Esophagus muscularis mucosa (tissue), 4 donors: ENCODE data around the gene KCNH1. TPM values are rescaled to one million over a fixed set of nuclear protein-coding genes. Genes with fewer than 3 reads are reported as not detected.

Experiments used
- DNase-seq: peaks from one replicate; pipeline ENCODE4 v3.0.0-alpha.2; 2017; ENCODE audit errors: extremely low spot score
- H3K27ac ChIP-seq, 4 donors: fragments of 200-600 bp; sonication (generic); replicated peaks in 1 of 4; 1 replicate in 3 of 4; 2 replicates in 1 of 4; pipeline ENCODE4 v1.5.1; 2016 to 2019; ENCODE audit warnings: mild to moderate bottlenecking in 1 of 4
- H3K27me3 ChIP-seq, 4 donors: fragments of 200-600 bp; sonication (generic); one replicate each; pipeline versions ENCODE4 v1.5.1 to v1.6.0; 2016 to 2019
- H3K36me3 ChIP-seq, 4 donors: fragments of 200-600 bp; sonication (generic); one replicate each; pipeline ENCODE4 v1.5.1; 2016 to 2019
- H3K4me1 ChIP-seq, 4 donors: fragments of 200-600 bp; sonication (generic); one replicate each; pipeline ENCODE4 v1.5.1; 2016 to 2019
- H3K4me3 ChIP-seq, 4 donors: fragments of 200-600 bp; sonication (generic); 1 replicate in 2 of 4; 2 replicates in 2 of 4; pipeline ENCODE4 v1.5.1; 2016 to 2019; ENCODE audit warnings: mild to moderate bottlenecking in 4 of 4, moderate library complexity in 1 of 4
- H3K9me3 ChIP-seq, 4 donors: fragments of 200-600 bp; sonication (generic); 1 replicate in 3 of 4; 2 replicates in 1 of 4; pipeline ENCODE4 v1.5.1; 2016 to 2019
- EP300 ChIP-seq: sonication (generic); formaldehyde crosslinking; IDR thresholded peaks from one replicate; pipeline ENCODE4 v1.6.1; 2017; ENCODE audit warnings: antibody characterized with exemption
- POLR2A ChIP-seq: fragments of 450-650 bp; IDR thresholded peaks from one replicate; pipeline ENCODE4 v1.6.1; 2017; ENCODE audit warnings: antibody characterized with exemption, moderate library complexity, mild to moderate bottlenecking, low read depth
- POLR2AphosphoS5 ChIP-seq, 2 donors: sonication (generic); formaldehyde crosslinking; IDR thresholded peaks; one replicate each; pipeline ENCODE4 v1.6.1; 2017; ENCODE audit warnings: antibody characterized with exemption in 2 of 2
- WGBS: methylation state at CpG from one replicate; pipeline ENCODE4 v1.1.5; 2018; 5-methylcytosine and 5-hydroxymethylcytosine counted together
- intact Hi-C: fragments of 100-400 bp; cut with DNase I; formaldehyde crosslinking; loops from one replicate; pipeline ENCODE4 v1.15.1; 2023
- total RNA-seq, 4 donors: library from RNA; depleted of rRNA; stranded (reverse); fragments of >200 nt; gene quantifications; one replicate each; pipeline versions ENCODE4 v1.1.0 to v1.2.1, GENCODE V29; 2016
- TF ChIP-seq, protein P1 (sequence below), 3 experiments: fragments of 200-600 bp in 2 of 3; fragments of 450-650 bp in 1 of 3; sonication (generic) in 2 of 3; IDR thresholded peaks; one replicate each; pipeline ENCODE4 v1.5.1; 2017 to 2019; ENCODE audit warnings: antibody characterized with exemption in 3 of 3, mild to moderate bottlenecking in 2 of 3, moderate library complexity in 1 of 3

KCNH1 gene
- total RNA-seq, 4 donors from 2014 or later = 0.11 to 0.78 (median 0.46) TPM

DNA sequence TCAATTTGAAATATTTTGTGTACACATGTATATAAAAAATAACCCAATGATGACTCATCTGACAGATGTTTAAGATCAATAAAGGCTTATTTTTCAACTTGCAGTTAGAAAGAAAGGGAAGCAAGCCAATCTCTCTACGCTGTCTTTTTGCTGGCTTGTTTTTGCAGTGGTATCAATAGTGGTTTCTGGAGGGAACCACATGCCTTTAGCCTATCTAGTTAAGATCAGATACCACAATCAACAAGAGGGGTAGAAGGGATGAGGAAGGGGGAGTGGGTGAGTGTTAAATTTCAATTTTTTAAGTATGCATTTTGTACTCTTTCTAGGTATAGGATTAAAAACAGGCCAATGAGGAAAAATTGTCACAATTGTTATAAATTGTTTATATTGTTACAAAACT lies 276.2 kb downstream of the KCNH1 start:
- H3K9me3 ChIP-seq = no peaks in the 10 kb centered on the region
- WGBS = 52% methylated on average over 1 of the region's 1 CpG
- no peaks in the 10 kb centered on the region for H3K4me1 ChIP-seq
- H3K4me3 ChIP-seq = no peak overlapping the region
- no peak for DNase-seq
- H3K27me3 ChIP-seq = no peaks in the 10 kb centered on the region
- intact Hi-C loops = no loop called here
- no peak for TF ChIP-seq POLR2AphosphoS5 (IDR thresholded peaks at IDR 0.05)
- no peak for TF ChIP-seq EP300
- no peak for TF ChIP-seq POLR2A
- TF ChIP-seq, protein P1, sequence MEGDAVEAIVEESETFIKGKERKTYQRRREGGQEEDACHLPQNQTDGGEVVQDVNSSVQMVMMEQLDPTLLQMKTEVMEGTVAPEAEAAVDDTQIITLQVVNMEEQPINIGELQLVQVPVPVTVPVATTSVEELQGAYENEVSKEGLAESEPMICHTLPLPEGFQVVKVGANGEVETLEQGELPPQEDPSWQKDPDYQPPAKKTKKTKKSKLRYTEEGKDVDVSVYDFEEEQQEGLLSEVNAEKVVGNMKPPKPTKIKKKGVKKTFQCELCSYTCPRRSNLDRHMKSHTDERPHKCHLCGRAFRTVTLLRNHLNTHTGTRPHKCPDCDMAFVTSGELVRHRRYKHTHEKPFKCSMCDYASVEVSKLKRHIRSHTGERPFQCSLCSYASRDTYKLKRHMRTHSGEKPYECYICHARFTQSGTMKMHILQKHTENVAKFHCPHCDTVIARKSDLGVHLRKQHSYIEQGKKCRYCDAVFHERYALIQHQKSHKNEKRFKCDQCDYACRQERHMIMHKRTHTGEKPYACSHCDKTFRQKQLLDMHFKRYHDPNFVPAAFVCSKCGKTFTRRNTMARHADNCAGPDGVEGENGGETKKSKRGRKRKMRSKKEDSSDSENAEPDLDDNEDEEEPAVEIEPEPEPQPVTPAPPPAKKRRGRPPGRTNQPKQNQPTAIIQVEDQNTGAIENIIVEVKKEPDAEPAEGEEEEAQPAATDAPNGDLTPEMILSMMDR (IDR thresholded peaks at IDR 0.05) = no peak
- H3K36me3 ChIP-seq = no peaks in the 10 kb centered on the region
- H3K27ac ChIP-seq = no peak overlapping the region

DNA sequence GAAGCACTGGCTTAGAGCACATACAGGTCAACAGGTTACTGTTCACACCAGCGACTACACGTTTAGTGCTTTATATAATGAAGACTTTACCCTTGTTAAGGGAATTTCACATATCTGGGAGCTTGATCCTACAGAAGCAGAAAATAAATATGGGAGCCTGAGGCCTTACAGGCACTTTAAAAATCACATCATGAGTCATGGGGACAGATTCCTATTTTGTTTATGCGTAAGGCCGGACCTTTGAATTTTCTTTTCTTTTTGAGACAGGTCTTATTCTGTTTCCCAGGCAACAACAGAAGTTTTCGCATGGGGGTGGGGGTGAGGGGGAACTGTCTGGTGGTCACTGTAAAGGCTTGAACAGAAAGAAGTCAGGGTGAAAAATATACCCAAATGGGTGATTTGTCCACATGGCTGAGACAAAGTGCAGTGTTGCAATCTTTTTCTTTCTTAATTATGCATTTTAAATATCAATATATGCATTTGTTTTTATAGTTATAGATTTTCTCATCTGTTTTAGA lies 276.7 kb downstream of the KCNH1 start:
- no peaks in the 10 kb centered on the region for H3K4me1 ChIP-seq
- H3K27ac ChIP-seq = no peak overlapping the region
- no peaks in the 10 kb centered on the region for H3K9me3 ChIP-seq
- H3K4me3 ChIP-seq = no peak overlapping the region
- H3K27me3 ChIP-seq = no peaks in the 10 kb centered on the region
- WGBS = 70% methylated on average over 5 of the region's 5 CpGs
- DNase-seq = no peak
- no peak for TF ChIP-seq EP300
- TF ChIP-seq, protein P1 (IDR thresholded peaks at IDR 0.05) = no peak
- no peak for TF ChIP-seq POLR2AphosphoS5 (IDR thresholded peaks at IDR 0.05)
- TF ChIP-seq POLR2A = no peak
- no peaks in the 10 kb centered on the region for H3K36me3 ChIP-seq
- intact Hi-C loops = no loop called here

DNA sequence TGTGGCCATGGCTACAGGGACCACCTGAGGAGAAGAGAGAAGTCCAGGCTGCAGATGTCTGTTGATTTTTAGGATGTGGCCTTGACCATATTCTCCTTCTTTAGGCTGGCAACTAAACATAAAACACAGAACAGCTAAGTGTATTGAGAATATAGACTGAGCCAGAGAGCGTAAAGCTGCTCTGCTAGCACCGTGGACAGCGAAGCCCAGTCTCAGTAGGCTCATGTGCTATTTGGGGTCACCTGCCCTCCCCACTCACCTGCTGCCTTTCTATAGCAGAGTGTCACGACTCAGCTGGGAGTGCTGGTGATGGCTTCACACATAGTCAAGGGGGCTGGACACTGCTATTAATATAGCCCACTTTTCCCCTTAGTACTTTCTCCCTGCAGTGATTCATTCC lies 278.5 kb downstream of the KCNH1 start:
- Histone ChIP-seq H3K27me3 (no peaks in the 10 kb centered on the region), H3K27ac (no peak overlapping the region), H3K4me3 (no peak overlapping the region), H3K9me3 (no peaks in the 10 kb centered on the region), H3K4me1 (no peaks in the 10 kb centered on the region), H3K36me3 (no peaks in the 10 kb centered on the region)
- TF ChIP-seq, protein P1 (IDR thresholded peaks at IDR 0.05) = no peak
- no peak for TF ChIP-seq POLR2A
- TF ChIP-seq POLR2AphosphoS5 (IDR thresholded peaks at IDR 0.05) = no peak
- no peak for TF ChIP-seq EP300
- intact Hi-C loops = no loop called here
- DNase-seq = no peak
- 36% methylated on average over 4 of the region's 4 CpGs for WGBS

DNA sequence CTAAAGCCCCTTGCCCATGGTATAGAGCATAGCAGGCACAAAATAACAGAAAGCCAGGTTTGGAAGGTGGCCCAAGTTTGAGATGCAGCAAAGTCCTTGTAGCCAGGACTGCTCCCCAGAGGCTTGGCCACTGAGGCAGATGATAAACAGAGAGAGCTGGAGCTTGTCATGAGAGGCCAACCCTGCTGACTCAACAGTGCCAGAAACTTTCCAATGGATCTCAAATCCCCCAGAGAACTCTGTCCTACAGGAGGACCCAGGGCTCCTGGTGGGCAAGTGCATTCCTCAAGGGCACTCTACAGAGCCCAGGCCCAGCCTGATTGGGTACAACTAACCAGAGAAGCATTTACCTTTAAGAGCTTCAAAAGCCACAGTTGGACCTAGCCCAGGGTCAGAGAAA lies 280.7 kb downstream of the KCNH1 start:
- no peak for DNase-seq
- TF ChIP-seq POLR2AphosphoS5 (IDR thresholded peaks at IDR 0.05) = no peak
- TF ChIP-seq, protein P1 (IDR thresholded peaks at IDR 0.05) = no peak
- TF ChIP-seq EP300 = no peak
- no peak for TF ChIP-seq POLR2A
- no peaks in the 10 kb centered on the region for H3K4me1 ChIP-seq
- no peak overlapping the region for H3K4me3 ChIP-seq
- intact Hi-C loops = no loop called here
- H3K36me3 ChIP-seq = no peaks in the 10 kb centered on the region
- H3K27ac ChIP-seq = no peak overlapping the region
- H3K9me3 ChIP-seq = no peaks in the 10 kb centered on the region
- H3K27me3 ChIP-seq = no peaks in the 10 kb centered on the region

DNA sequence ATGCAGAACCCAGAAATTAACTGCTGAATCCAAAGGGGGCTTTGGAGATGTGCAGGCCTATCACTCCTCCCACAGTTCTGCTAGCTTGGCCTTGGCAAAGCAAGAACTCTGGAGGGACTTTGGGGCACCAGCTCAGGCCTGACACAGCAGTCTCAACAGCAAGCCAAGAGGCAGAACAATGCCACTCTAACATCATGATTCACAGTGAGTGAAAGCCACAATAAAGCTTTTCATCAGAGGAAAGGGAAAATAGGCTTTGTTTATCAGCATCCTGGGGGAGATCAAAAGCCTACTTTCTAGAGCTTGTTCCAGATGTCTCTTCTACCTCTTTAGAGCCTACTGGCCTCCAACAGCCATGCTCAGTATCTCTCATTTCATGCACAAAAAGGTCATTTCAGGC lies 283.4 kb downstream of the KCNH1 start:
- Histone ChIP-seq H3K27me3 (no peaks in the 10 kb centered on the region), H3K4me3 (no peak overlapping the region), H3K27ac (no peak overlapping the region), H3K9me3 (no peaks in the 10 kb centered on the region), H3K36me3 (no peaks in the 10 kb centered on the region), H3K4me1 (no peaks in the 10 kb centered on the region)
- TF ChIP-seq EP300 (no peak), POLR2A (no peak), POLR2AphosphoS5 (IDR thresholded peaks at IDR 0.05) (no peak)
- TF ChIP-seq, protein P1 (IDR thresholded peaks at IDR 0.05) = no peak
- no peak for DNase-seq
- intact Hi-C loops = no loop called here
